Measurements from ENCODE around the gene FLNB. TPM values are rescaled to one million over a fixed set of nuclear protein-coding genes. Genes with fewer than 3 reads are reported as not detected.

The FLNB gene
- total and polyA plus RNA-seq, 2 of the 13 experiments (the other 11 are each of a cell fraction or from before 2014, with no cell fraction given), result 106 to 130 TPM

DNA sequence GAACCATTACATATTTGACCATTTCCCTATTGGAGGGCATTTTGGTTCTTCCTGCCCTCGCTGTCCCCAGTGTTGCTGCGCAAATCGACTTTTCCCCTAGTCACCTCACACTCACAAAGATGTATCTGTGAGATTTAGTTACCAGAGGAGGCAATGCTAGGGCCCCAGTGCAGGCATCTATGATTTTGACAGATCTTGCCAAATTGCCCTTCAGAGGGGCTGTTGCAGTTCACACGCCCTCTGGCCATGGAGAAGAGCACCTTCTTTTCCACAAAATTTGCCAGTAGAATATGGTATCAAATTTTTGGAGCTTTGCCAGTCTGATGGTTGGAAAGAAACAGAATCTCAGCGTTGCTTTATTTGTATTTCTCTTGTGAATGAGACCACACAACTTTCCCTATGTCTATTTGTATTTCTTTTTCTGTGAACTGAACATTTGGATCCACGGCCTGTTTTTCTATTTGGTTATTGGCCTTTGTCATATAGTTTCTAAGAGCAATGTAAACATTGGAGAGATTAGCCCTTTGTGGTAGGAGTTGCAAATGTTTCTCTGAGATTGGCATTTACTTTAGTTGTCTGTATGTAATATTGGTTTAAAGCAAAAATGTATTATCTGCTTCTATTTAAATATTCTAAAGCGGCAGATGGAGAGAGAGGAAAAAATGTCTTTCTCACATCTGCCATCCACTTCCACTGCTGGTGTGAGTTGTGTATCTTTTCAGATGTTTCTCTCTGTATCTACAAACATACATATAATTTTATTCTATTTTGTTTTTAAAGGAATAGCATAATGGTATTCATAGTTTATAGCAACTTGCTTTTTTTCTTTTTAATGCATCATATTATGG, 136.5 kb downstream of the FLNB start (continued):
- TF ChIP-seq, protein P1, sequence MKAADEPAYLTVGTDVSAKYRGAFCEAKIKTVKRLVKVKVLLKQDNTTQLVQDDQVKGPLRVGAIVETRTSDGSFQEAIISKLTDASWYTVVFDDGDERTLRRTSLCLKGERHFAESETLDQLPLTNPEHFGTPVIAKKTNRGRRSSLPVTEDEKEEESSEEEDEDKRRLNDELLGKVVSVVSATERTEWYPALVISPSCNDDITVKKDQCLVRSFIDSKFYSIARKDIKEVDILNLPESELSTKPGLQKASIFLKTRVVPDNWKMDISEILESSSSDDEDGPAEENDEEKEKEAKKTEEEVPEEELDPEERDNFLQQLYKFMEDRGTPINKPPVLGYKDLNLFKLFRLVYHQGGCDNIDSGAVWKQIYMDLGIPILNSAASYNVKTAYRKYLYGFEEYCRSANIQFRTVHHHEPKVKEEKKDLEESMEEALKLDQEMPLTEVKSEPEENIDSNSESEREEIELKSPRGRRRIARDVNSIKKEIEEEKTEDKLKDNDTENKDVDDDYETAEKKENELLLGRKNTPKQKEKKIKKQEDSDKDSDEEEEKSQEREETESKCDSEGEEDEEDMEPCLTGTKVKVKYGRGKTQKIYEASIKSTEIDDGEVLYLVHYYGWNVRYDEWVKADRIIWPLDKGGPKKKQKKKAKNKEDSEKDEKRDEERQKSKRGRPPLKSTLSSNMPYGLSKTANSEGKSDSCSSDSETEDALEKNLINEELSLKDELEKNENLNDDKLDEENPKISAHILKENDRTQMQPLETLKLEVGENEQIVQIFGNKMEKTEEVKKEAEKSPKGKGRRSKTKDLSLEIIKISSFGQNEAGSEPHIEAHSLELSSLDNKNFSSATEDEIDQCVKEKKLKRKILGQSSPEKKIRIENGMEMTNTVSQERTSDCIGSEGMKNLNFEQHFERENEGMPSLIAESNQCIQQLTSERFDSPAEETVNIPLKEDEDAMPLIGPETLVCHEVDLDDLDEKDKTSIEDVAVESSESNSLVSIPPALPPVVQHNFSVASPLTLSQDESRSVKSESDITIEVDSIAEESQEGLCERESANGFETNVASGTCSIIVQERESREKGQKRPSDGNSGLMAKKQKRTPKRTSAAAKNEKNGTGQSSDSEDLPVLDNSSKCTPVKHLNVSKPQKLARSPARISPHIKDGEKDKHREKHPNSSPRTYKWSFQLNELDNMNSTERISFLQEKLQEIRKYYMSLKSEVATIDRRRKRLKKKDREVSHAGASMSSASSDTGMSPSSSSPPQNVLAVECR (CRISPR knock-in tag; IDR thresholded peaks at IDR 0.05; ENCODE audit: borderline replicate concordance), result no peak
- TF ChIP-seq, protein P2, sequence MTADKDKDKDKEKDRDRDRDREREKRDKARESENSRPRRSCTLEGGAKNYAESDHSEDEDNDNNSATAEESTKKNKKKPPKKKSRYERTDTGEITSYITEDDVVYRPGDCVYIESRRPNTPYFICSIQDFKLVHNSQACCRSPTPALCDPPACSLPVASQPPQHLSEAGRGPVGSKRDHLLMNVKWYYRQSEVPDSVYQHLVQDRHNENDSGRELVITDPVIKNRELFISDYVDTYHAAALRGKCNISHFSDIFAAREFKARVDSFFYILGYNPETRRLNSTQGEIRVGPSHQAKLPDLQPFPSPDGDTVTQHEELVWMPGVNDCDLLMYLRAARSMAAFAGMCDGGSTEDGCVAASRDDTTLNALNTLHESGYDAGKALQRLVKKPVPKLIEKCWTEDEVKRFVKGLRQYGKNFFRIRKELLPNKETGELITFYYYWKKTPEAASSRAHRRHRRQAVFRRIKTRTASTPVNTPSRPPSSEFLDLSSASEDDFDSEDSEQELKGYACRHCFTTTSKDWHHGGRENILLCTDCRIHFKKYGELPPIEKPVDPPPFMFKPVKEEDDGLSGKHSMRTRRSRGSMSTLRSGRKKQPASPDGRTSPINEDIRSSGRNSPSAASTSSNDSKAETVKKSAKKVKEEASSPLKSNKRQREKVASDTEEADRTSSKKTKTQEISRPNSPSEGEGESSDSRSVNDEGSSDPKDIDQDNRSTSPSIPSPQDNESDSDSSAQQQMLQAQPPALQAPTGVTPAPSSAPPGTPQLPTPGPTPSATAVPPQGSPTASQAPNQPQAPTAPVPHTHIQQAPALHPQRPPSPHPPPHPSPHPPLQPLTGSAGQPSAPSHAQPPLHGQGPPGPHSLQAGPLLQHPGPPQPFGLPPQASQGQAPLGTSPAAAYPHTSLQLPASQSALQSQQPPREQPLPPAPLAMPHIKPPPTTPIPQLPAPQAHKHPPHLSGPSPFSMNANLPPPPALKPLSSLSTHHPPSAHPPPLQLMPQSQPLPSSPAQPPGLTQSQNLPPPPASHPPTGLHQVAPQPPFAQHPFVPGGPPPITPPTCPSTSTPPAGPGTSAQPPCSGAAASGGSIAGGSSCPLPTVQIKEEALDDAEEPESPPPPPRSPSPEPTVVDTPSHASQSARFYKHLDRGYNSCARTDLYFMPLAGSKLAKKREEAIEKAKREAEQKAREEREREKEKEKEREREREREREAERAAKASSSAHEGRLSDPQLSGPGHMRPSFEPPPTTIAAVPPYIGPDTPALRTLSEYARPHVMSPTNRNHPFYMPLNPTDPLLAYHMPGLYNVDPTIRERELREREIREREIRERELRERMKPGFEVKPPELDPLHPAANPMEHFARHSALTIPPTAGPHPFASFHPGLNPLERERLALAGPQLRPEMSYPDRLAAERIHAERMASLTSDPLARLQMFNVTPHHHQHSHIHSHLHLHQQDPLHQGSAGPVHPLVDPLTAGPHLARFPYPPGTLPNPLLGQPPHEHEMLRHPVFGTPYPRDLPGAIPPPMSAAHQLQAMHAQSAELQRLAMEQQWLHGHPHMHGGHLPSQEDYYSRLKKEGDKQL (CRISPR knock-in tag; IDR thresholded peaks at IDR 0.05; ENCODE audit: low read depth), result peak; percentile 80
- TF ChIP-seq ZNF660 (CRISPR knock-in tag; IDR thresholded peaks at IDR 0.05; ENCODE audit: borderline replicate concordance, low read depth), result no peak
- TF ChIP-seq MYC (CRISPR knock-in tag; IDR thresholded peaks at IDR 0.05; ENCODE audit: borderline replicate concordance), result no peak
- no peak for TF ChIP-seq RFXANK (CRISPR knock-in tag; IDR thresholded peaks at IDR 0.05)
- TF ChIP-seq ZNF616 (CRISPR knock-in tag; IDR thresholded peaks at IDR 0.05; ENCODE audit: low read depth), result no peak
- TF ChIP-seq DNMT1 (CRISPR knock-in tag; IDR thresholded peaks at IDR 0.05), result no peak
- TF ChIP-seq PAXIP1 (CRISPR knock-in tag; conservative IDR thresholded peaks at IDR 0.05), result peak; percentile 80
- no peak for TF ChIP-seq ZNF589 (CRISPR knock-in tag; conservative IDR thresholded peaks at IDR 0.05)
- no peak for TF ChIP-seq SNRNP70 (IDR thresholded peaks at IDR 0.05; ENCODE audit: low read depth, low read length)
- 0 out of 2 replicates have a peak, but pooled peaks have one; percentile 12 for TF ChIP-seq ELF3 (CRISPR knock-in tag; IDR thresholded peaks at IDR 0.05)
- TF ChIP-seq GFI1 (CRISPR knock-in tag; IDR thresholded peaks at IDR 0.05; ENCODE audit: borderline replicate concordance), result peak; percentile 92
- 0 out of 2 replicates have a peak, but pooled peaks have one; percentile 30 for TF ChIP-seq MEF2D (CRISPR knock-in tag; IDR thresholded peaks at IDR 0.05)
- TF ChIP-seq, protein P3, sequence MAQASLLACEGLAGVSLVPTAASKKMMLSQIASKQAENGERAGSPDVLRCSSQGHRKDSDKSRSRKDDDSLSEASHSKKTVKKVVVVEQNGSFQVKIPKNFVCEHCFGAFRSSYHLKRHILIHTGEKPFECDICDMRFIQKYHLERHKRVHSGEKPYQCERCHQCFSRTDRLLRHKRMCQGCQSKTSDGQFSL (CRISPR knock-in tag; IDR thresholded peaks at IDR 0.05), result no peak
